H1 (cell line): ENCODE data around the gene CORO6.

Experiments used
- TAF1 ChIP-seq: IDR thresholded peaks from 2 replicates; pipeline ENCODE4 v1.6.1; 2011; ENCODE audit warnings: mild to moderate bottlenecking, low read depth, low read length
- ZNF274 ChIP-seq: IDR thresholded peaks from 2 replicates; pipeline ENCODE4 v1.7.0; 2012; ENCODE audit warnings: low read length, borderline replicate concordance; ENCODE audit errors: extremely low read depth
- TF ChIP-seq, protein P1 (sequence below), 3 experiments: IDR thresholded peaks; 1 replicate in 2 of 3; 2 replicates in 1 of 3; pipeline versions ENCODE4 v1.5.1 to v1.6.1; 2011; ENCODE audit warnings: low read length in 3 of 3, mild to moderate bottlenecking in 3 of 3, inconsistent platforms in 2 of 3, low read depth in 1 of 3, moderate library complexity in 1 of 3; ENCODE audit not compliant: insufficient read depth in 1 of 3; ENCODE audit errors: control extremely low read depth in 1 of 3

DNA sequence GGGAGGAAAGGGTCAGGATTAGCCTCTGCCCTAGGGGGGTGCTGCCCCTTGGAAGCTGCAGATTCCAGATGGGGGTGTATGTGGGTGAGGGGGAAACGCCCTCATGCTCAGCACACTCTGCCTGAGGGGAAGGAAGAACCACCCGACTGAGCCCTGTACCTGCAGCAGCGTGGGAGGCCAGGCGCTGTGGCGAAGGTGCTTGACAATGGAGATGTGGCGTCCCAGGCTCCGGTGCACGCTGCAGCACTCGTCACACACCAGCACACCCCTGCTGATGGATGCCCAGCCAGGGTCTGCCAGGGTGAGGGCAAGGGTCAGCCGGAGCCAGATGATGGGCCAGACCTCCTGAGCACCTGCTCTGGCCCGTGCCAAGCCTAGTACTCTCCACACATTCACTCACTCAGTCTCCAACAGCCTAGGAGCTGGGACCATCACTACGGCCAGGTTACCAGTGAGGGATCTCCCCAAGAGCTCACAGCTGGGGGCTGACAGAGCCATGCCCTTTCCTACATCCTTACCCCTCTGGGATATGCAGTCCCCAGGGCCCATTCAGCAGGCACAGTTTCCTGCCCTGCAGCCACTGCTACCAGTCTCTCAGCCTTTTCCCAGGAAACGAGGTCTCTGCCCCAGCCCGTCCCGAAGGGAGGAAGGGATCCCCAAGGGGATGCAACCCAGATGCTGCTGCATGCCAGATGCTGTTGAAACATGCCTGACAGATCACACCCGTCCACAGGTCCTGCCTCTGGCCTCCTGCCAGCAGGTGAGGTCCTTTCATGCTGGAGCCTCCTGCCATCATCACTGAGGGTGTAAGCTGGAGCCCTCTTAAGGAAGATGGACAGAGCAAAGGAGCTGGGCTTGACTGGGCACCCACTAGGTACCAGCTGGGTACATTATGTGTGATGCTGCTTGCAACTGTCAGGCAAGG is 39.1 kb downstream of the CORO6 start:
- TF ChIP-seq TAF1 (no peak), ZNF274 (no peak)
- TF ChIP-seq, protein P1, sequence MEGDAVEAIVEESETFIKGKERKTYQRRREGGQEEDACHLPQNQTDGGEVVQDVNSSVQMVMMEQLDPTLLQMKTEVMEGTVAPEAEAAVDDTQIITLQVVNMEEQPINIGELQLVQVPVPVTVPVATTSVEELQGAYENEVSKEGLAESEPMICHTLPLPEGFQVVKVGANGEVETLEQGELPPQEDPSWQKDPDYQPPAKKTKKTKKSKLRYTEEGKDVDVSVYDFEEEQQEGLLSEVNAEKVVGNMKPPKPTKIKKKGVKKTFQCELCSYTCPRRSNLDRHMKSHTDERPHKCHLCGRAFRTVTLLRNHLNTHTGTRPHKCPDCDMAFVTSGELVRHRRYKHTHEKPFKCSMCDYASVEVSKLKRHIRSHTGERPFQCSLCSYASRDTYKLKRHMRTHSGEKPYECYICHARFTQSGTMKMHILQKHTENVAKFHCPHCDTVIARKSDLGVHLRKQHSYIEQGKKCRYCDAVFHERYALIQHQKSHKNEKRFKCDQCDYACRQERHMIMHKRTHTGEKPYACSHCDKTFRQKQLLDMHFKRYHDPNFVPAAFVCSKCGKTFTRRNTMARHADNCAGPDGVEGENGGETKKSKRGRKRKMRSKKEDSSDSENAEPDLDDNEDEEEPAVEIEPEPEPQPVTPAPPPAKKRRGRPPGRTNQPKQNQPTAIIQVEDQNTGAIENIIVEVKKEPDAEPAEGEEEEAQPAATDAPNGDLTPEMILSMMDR (IDR thresholded peaks at IDR 0.05; ENCODE audit: control extremely low read depth in 1 of 3, insufficient read depth in 1 of 3, low read depth in 1 of 3, low read length in 3 of 3) = no peak
